Smooth muscle cell (in vitro differentiated cells): ENCODE data around the gene TAF7L. TPM values are rescaled to one million over a fixed set of nuclear protein-coding genes. Genes with fewer than 3 reads are reported as not detected.

Source experiments
- DNase-seq: peaks from one replicate; lab custom pipeline; 2025; ENCODE audit not compliant: unreplicated experiment; lab: John Stamatoyannopoulos, UW
- H2AFZ ChIP-seq: fragments of 200-600 bp; sonication (generic); 2 replicates; pipeline ENCODE4 v1.6.0; 2016; ENCODE audit warnings: antibody characterized with exemption, low read depth, mild to moderate bottlenecking
- H3F3A ChIP-seq: fragments of 200-600 bp; sonication (generic); 2 replicates; pipeline ENCODE4 v1.6.0; 2017; ENCODE audit warnings: antibody characterized with exemption, low read depth
- H3K27ac ChIP-seq: fragments of 200-600 bp; sonication (generic); 2 replicates; pipeline ENCODE4 v1.5.1; 2016; ENCODE audit warnings: low read depth, mild to moderate bottlenecking
- H3K27me3 ChIP-seq: fragments of 200-600 bp; sonication (generic); 2 replicates; pipeline ENCODE4 v1.6.1; 2016; ENCODE audit warnings: low read depth, mild to moderate bottlenecking
- H3K36me3 ChIP-seq: fragments of 200-600 bp; sonication (generic); 2 replicates; pipeline ENCODE4 v1.5.1; 2016; ENCODE audit warnings: low read depth
- H3K4me1 ChIP-seq: fragments of 200-600 bp; sonication (generic); 2 replicates; pipeline ENCODE4 v1.5.1; 2016; ENCODE audit warnings: low read depth
- H3K4me2 ChIP-seq: fragments of 200-600 bp; sonication (generic); 2 replicates; pipeline ENCODE4 v1.6.0; 2016; ENCODE audit warnings: mild to moderate bottlenecking
- H3K4me3 ChIP-seq: fragments of 200-600 bp; sonication (generic); 2 replicates; pipeline ENCODE4 v1.5.1; 2016; ENCODE audit warnings: mild to moderate bottlenecking
- H3K79me2 ChIP-seq: fragments of 200-600 bp; sonication (generic); 2 replicates; pipeline ENCODE4 v1.6.0; 2016; ENCODE audit warnings: low read depth, mild to moderate bottlenecking
- H3K9ac ChIP-seq: fragments of 200-600 bp; sonication (generic); 2 replicates; pipeline ENCODE4 v1.6.0; 2016; ENCODE audit warnings: low read depth
- H3K9me3 ChIP-seq: fragments of 200-600 bp; sonication (generic); replicated peaks from 2 replicates; pipeline ENCODE4 v1.5.1; 2016; ENCODE audit warnings: low read depth
- H4K20me1 ChIP-seq: fragments of 200-600 bp; sonication (generic); 2 replicates; pipeline ENCODE4 v1.6.0; 2016; ENCODE audit warnings: low read depth
- WGBS: methylation state at CpG from one replicate; pipeline ENCODE4 v1.1.7; 2016; ENCODE audit warnings: low lambda C conversion rate; 5-methylcytosine and 5-hydroxymethylcytosine counted together
- polyA plus RNA-seq: library from polyadenylated mRNA; unstranded; fragments of >200 nt; fragmentation: Nextera tagmentation; extraction: Ambion mirVana; gene quantifications from 2 replicates; pipeline ENCODE4 v1.2.1, GENCODE V29; 2016
- small RNA-seq: library from RNA; depleted of rRNA; stranded (forward); fragments of <200 nt; gene quantifications from one replicate; pipeline ENCODE3, GENCODE V24; 2014
- total RNA-seq: library from RNA; depleted of rRNA; stranded (reverse); fragments of >200 nt; gene quantifications from 2 replicates; pipeline ENCODE4 v1.2.3, GENCODE V29; 2014
- TF ChIP-seq, protein P1 (sequence below): fragments of 200-600 bp; sonication (generic); IDR thresholded peaks from 2 replicates; pipeline ENCODE4 v1.5.1; 2017; ENCODE audit warnings: borderline replicate concordance, mild to moderate bottlenecking, antibody characterized with exemption; ENCODE audit not compliant: insufficient read depth, poor library complexity, severe bottlenecking

The TAF7L gene
- total and polyA plus RNA-seq, 2 experiments from 2014 or later: 0.04 to 0.14 TPM

DNA sequence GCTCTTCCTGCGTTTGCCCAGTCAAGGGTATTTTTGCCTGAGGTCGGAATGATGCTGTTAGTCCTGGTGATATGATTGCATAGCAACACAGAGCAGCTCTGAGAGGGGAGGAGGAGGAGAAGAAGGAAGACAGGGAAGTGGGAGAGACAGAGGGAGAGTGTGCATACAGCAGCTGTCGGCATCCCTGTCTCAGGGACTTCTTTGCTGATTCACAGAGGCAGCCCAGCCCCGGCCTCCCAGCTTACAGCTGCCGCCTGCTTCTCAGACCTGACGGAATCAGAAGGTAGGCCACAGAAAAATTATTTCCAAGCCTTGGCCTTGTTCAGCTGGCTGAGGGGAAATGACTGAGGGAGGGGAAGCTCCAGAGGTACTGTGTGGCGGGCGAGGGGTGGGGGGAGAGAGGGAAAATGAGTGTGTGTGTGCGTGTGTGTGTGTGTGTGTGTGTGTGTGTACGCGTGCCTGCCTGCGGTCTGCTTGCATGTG, 71.2 kb downstream of the TAF7L start:
- Histone ChIP-seq H4K20me1 (no peaks in the 10 kb centered on the region), H3K79me2 (no peaks in the 10 kb centered on the region), H3K9ac (peak overlapping the region; percentile 83), H3K4me2 (peak overlapping the region; percentile 75), H3K4me3 (peak overlapping the region; percentile 28), H3K9me3 (no peaks in the 10 kb centered on the region), H3F3A (no peaks in the 10 kb centered on the region), H3K4me1 (peaks cover 4% of the 10 kb centered on the region), H3K27ac (peak overlapping the region; percentile 93), H3K36me3 (no peaks in the 10 kb centered on the region), H3K27me3 (no peaks in the 10 kb centered on the region), H2AFZ (no peak overlapping the region)
- DNase-seq: no peak
- TF ChIP-seq, protein P1, sequence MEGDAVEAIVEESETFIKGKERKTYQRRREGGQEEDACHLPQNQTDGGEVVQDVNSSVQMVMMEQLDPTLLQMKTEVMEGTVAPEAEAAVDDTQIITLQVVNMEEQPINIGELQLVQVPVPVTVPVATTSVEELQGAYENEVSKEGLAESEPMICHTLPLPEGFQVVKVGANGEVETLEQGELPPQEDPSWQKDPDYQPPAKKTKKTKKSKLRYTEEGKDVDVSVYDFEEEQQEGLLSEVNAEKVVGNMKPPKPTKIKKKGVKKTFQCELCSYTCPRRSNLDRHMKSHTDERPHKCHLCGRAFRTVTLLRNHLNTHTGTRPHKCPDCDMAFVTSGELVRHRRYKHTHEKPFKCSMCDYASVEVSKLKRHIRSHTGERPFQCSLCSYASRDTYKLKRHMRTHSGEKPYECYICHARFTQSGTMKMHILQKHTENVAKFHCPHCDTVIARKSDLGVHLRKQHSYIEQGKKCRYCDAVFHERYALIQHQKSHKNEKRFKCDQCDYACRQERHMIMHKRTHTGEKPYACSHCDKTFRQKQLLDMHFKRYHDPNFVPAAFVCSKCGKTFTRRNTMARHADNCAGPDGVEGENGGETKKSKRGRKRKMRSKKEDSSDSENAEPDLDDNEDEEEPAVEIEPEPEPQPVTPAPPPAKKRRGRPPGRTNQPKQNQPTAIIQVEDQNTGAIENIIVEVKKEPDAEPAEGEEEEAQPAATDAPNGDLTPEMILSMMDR: no peak
- WGBS: 53% methylated on average over 12 of the region's 12 CpGs

DNA sequence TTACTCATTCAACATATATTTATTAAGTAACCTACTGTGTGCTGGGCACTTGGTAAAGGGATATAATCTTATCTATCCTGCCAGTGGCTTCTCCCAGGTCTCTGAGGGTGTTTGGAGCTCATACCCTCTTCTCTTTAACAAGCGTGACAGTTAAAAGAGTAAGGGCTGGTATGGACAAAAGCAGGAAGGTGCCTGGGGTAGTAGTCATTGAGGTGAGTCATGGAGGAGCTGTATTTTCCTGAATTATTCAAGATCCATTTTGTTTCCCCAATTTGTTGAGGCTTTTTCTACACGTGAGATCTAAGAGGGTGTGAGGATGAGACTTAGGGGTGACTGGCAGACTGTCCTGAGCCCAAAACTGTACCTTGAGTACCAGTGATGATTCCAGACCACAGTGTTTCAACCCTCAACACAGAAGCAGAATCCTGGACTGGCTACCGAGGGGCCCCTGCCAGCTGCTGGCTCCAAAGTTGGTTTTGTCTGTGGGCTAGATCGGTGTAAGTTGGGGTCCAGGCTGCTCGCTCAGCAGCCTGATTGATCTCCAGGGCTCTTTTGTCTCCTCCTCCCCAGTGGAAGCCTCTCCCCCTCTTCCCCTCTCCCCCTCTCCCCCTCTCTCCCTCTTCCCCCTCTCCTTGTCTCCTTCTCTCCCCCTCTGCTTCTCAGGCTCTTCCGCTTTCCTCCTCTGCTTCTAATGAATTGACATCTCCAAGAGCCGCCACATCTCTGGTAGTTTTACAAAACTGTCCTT, 71.8 kb downstream of the TAF7L start, which contains the start of gene DRP2:
Gene DRP2, plus strand, starts transcription at position 671 of the 748 bp plus-strand sequence. CDS start 11,862 bp downstream, outside the sequence.
- H2AFZ ChIP-seq: no peak within 1 kb of the TSS
- DNase-seq: no peak
- TF ChIP-seq, protein P1: no peak
- H3K27me3 ChIP-seq: no peaks in the 10 kb centered on the region
- H3F3A ChIP-seq: no peaks in the 10 kb centered on the region
- H3K4me2 ChIP-seq: peak within 1 kb of the TSS; percentile 75
- H3K4me3 ChIP-seq: peak within 1 kb of the TSS; percentile 28
- no peaks in the 10 kb centered on the region for H4K20me1 ChIP-seq
- peaks cover 4% of the 10 kb centered on the region for H3K4me1 ChIP-seq
- peak within 1 kb of the TSS; percentile 83 for H3K9ac ChIP-seq
- 70% methylated on average over 7 of the region's 7 CpGs for WGBS
- no peaks in the 10 kb centered on the region for H3K9me3 ChIP-seq
- H3K27ac ChIP-seq: peak within 1 kb of the TSS; percentile 93
- no peaks in the 10 kb centered on the region for H3K79me2 ChIP-seq
- H3K36me3 ChIP-seq: no peaks in the 10 kb centered on the region

Small RNA genes within 50 kb of the gene (small RNA-seq; reads per million reads assigned to genes)
- not detected for gene RNU6-934P

Other genes starting within 250 kb of the TAF7L start
- 2.7 and 3.0 TPM in 2 replicates for gene TRMT2B, start 239.2 kb downstream of the TAF7L start, total RNA-seq
- gene TRMT2B, start 239.2 kb downstream of the TAF7L start, polyA plus RNA-seq: 3.1 and 3.4 TPM in 2 replicates
- 2.3 and 2.8 TPM in 2 replicates for gene TMEM35A, start 212.5 kb downstream of the TAF7L start, total RNA-seq
- 2.8 and 3.2 TPM in 2 replicates for gene TMEM35A, start 212.5 kb downstream of the TAF7L start, polyA plus RNA-seq
- gene CENPI, start 193.1 kb downstream of the TAF7L start, total RNA-seq: 6.0 and 9.9 TPM in 2 replicates
- 0.57 and 4.2 TPM in 2 replicates for gene CENPI, start 193.1 kb downstream of the TAF7L start, polyA plus RNA-seq
- gene DRP2, start 71.5 kb downstream of the TAF7L start, total RNA-seq: 10.8 and 12.9 TPM in 2 replicates
- 6.2 and 6.8 TPM in 2 replicates for gene DRP2, start 71.5 kb downstream of the TAF7L start, polyA plus RNA-seq
- 4.0 and 9.0 TPM in 2 replicates for gene TIMM8A, start 57.4 kb upstream of the TAF7L start, total RNA-seq
- gene TIMM8A, start 57.4 kb upstream of the TAF7L start, polyA plus RNA-seq: 7.6 and 9.5 TPM in 2 replicates
- gene BTK, start 94.9 kb upstream of the TAF7L start, total RNA-seq: not detected in 2 replicates
- gene BTK, start 94.9 kb upstream of the TAF7L start, polyA plus RNA-seq: 0.72 TPM in 1 of 2 replicates, not detected in the other
- 2,676 and 3,414 TPM in 2 replicates for gene RPL36A, start 99.7 kb upstream of the TAF7L start, total RNA-seq
- 301 and 319 TPM in 2 replicates for gene RPL36A, start 99.7 kb upstream of the TAF7L start, polyA plus RNA-seq
- 41.2 and 54.0 TPM in 2 replicates for gene GLA, start 116.6 kb upstream of the TAF7L start, total RNA-seq
- 43.2 and 46.9 TPM in 2 replicates for gene GLA, start 116.6 kb upstream of the TAF7L start, polyA plus RNA-seq
- 56.4 and 64.4 TPM in 2 replicates for gene HNRNPH2, start 116.9 kb upstream of the TAF7L start, total RNA-seq
- 79.9 and 88.3 TPM in 2 replicates for gene HNRNPH2, start 116.9 kb upstream of the TAF7L start, polyA plus RNA-seq
- 3.7 and 6.8 TPM in 2 replicates for gene ARMCX4, start 194.1 kb upstream of the TAF7L start, total RNA-seq
- gene ARMCX4, start 194.1 kb upstream of the TAF7L start, polyA plus RNA-seq: 4.5 and 4.8 TPM in 2 replicates